ENCODE data around the gene NAT10. TPM values are rescaled to one million over a fixed set of nuclear protein-coding genes. Genes with fewer than 3 reads are reported as not detected.

NAT10 gene
- total RNA-seq, 1 donor from 2014 or later: 42.9 TPM

GRCh38 chr11:34181251-34181650, 75.8 kb downstream of the NAT10 start:
- DNase-seq: no peak
- Histone ChIP-seq H3K27ac (no peak overlapping the region), H3K4me1 (no peaks in the 10 kb centered on the region), H3K27me3 (no peaks in the 10 kb centered on the region), H3K9me3 (no peaks in the 10 kb centered on the region), H3K4me3 (no peak overlapping the region), H3K36me3 (no peaks in the 10 kb centered on the region)
- TF ChIP-seq CTCF (IDR thresholded peaks at IDR 0.05): no peak
- intact Hi-C loops (cut with DNase I): no loop called here
- no peak for ATAC-seq

GRCh38 chr11:34181856-34182405, 76.5 kb downstream of the NAT10 start:
- intact Hi-C loops (cut with DNase I): no loop called here
- Histone ChIP-seq H3K36me3 (no peaks in the 10 kb centered on the region), H3K27ac (no peak overlapping the region), H3K4me3 (no peak overlapping the region), H3K9me3 (no peaks in the 10 kb centered on the region), H3K27me3 (no peaks in the 10 kb centered on the region), H3K4me1 (no peaks in the 10 kb centered on the region)
- no peak for TF ChIP-seq CTCF (IDR thresholded peaks at IDR 0.05)
- ATAC-seq (no peak), DNase-seq (no peak)

- no peak for DNase-seq
- Histone ChIP-seq H3K4me1 (no peaks in the 10 kb centered on the region), H3K27ac (no peak overlapping the region), H3K9me3 (no peaks in the 10 kb centered on the region), H3K4me3 (no peak overlapping the region), H3K27me3 (no peaks in the 10 kb centered on the region), H3K36me3 (no peaks in the 10 kb centered on the region)
- intact Hi-C loops (cut with DNase I): no loop called here
- no peak for ATAC-seq
- TF ChIP-seq CTCF (IDR thresholded peaks at IDR 0.05): no peak
Measured at GRCh38 chr11:34182425-34182824, 77.0 kb downstream of the NAT10 start.

- Histone ChIP-seq H3K9me3 (no peaks in the 10 kb centered on the region), H3K4me3 (no peak overlapping the region), H3K27ac (no peak overlapping the region), H3K36me3 (no peaks in the 10 kb centered on the region), H3K27me3 (no peaks in the 10 kb centered on the region), H3K4me1 (no peaks in the 10 kb centered on the region)
- TF ChIP-seq CTCF (IDR thresholded peaks at IDR 0.05): no peak
- ATAC-seq (no peak), DNase-seq (no peak)
- intact Hi-C loops (cut with DNase I): no loop called here
Measured at GRCh38 chr11:34182921-34183685, 77.7 kb downstream of the NAT10 start.

GRCh38 chr11:34183848-34184391, 78.5 kb downstream of the NAT10 start:
- no peak for DNase-seq
- no peak for ATAC-seq
- no peaks in the 10 kb centered on the region for H3K9me3 ChIP-seq
- H3K27me3 ChIP-seq: no peaks in the 10 kb centered on the region
- H3K36me3 ChIP-seq: no peaks in the 10 kb centered on the region
- intact Hi-C loops (cut with DNase I): no loop called here
- H3K4me3 ChIP-seq: no peak overlapping the region
- no peak for TF ChIP-seq CTCF (IDR thresholded peaks at IDR 0.05)
- H3K4me1 ChIP-seq: no peaks in the 10 kb centered on the region
- no peak overlapping the region for H3K27ac ChIP-seq
